NCI-H1436 treated with DMSO at 0.1 percent for 48 hours (cell line): ENCODE data around the gene SLC5A9.
"Not testable (repeated sequence)": the region's sequence is repeated elsewhere in the genome, so short reads cannot be mapped to it uniquely, and the experiment has no call there.

Experiments used
- DNase-seq: peaks from one replicate; lab custom pipeline; 2025; lab: John Stamatoyannopoulos, UW

SLC5A9 gene

DNA sequence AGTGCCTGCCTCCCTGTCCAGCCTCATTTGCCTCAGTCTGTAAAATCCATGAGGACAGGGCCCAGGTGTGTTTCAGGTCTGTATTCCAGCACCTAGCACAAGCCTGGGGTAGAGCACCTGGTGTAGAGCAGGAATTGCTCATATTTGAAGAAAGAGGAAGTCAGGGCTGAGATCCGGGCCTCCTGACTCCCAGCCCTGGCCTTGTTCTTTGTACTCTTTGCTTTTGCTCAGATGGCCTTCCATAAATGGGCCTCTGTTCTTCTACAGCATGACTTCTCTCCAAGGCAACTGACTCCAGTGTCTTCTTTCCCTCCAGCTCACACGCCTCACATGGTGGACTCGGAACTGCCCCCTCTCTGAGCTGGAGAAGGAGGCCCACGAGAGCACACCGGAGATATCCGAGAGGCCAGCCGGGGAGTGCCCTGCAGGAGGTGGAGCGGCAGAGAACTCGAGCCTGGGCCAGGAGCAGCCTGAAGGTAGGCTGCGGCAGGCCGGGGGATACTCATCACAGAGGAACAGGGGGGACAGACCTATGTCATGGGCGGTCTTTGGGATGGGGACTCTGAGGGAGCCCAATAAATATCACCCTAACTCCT is 19.7 kb downstream of the SLC5A9 start:
- DNase-seq = no peak

DNA sequence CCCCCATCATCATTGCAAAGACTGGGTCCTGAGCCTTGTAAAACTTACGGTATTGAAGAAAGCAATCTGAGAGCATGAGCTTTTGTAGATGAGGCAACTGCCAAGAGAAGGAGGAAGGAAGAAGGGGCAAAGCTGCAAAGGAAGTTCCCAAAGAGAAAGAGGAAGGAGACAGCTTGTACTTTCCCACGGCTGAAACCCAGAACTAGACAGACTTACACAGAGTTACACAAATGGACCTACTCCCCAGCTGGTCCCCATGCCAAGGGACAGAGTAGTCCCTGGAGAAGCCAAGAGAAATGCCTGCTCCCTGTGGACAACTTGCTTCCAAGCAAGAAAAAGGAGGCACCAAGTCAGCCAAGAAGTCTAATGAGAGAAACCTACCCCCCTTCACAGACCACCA is 22.6 kb downstream of the SLC5A9 start:
- no peak for DNase-seq

DNA sequence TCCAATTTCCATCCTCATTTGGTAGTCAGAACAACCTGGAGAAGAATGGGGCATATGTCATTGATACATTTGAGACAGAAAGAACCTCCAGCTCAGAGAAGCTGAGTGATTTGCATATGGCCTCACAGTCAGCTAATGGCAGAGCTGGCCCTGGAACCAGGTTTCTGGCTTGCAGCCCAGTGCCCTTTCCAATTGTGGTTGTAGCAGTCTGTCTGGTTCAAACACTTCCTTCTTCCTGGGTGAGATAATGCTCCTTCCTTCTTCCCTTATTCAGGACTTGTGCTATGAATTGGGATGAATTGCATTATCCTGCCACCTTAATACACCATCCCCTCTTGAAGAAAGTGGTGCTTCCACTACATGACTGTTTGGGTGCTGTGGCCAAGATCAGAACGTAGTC is 24.2 kb downstream of the SLC5A9 start:
- DNase-seq = no peak

DNA sequence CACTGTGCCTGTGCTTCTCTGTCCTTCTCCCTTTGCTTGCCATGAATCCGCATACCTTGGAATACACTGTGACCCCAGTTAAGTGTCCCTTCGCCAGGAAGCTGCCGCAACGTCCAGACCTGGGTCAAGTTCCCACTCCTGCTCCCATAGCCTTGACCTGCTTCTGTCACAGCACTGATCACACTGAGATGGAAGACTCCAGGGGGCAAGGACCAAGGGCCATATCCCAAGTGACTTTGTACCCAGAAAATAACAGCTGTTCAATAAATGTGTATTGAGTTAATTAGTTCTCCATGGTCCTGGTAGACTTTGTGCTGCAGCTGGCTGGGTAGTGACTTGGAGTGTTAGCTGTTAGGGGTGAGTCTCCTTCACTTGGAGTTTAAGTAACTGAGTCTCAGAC is 25.8 kb downstream of the SLC5A9 start:
- no peak for DNase-seq

DNA sequence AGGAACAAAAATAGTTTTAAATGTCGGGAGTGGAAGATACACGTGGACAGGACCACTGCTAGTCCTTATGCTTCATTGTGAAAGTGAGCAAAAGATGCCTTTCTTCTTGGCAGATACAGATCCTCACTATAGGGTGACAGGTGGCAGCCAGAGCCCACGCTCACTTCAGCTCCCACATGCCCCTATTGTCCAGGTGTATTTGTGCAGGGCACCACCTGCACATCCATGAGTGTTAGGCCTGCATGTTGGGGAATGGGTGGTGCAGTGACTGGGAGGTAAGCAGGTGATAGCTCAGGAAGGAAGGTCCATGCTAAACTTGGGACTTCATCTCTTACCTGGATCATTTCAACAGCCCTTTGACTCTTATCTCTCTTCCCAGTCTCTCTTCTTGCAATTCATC is 27.4 kb downstream of the SLC5A9 start:
- no peak for DNase-seq

DNA sequence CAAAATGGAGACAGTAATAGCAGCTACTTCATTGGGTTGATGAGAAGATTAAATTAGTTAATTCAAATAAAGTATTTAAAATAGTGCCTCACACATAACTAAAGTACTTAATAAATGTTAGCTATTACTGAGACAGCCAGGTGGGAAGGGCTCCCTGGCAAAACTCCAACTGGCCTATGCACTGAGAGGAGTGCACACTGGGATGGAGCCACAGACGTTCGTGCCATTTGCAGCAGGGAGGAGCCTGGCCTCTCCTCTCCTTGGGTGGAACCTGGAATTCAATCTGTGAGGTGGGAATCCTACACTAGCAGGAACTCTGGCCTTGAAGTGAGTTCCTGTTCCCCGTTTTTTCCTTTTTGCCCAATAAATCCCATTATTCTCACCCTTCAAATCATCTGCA is 28.1 kb downstream of the SLC5A9 start:
- no peak for DNase-seq

DNA sequence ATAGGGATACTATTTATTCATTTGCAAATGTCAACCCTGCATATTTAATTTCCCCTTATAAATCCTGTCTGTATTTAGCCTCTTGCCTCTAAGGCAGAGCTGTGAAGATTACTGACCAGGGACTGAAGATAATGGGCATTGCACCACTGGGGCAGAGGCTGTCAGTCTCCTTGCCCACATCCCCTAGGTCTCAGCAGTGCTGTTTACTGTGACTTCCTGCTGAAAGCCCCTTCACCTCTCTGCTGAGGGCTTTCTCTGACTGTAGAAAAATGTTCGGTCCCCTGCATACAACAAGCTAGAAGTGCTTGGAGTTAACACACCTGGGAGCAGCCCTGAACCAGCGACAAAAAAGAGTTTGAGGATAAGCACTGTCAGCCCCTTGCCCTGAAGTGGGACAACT is 28.8 kb downstream of the SLC5A9 start:
- DNase-seq = no peak

DNA sequence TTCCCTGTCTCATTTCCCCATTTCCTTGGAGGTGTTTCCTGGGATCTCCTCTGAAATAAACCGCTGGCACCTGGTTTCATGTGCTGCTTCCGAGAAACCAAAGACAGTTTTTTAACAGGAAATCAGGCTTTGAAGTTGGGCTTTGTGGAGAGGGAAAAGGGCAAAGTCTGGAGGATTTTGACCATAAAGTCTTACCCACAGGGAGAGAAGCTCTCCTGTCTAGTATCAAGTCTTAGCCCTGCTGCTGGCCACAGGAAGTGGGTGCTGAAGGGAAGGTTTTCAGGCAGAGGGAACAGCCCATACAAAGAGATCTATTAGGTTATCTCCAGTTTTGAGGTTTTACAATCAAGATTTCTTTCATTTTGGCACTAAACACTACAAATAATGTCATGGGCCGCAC is 29.3 kb downstream of the SLC5A9 start:
- DNase-seq = no peak

DNA sequence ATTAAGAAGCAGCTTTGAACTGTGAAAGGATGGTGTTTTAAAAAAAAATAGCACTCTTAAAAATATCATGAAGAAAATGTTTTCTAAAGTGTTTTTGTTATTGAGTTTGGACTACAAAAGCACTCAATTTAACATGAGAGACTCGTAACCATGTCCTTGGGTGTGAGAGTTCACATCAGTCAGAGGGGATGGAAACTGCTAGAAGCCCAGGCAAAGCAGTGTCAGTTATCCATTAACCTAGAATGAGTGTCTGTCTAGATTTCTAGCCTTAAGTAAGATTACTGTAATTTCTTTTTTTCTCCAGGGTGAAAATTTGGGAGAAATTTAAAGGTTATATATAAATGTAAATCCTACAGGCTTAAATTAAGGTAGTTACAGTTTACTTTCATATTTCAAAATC is 31.7 kb downstream of the SLC5A9 start:
- no peak for DNase-seq

DNA sequence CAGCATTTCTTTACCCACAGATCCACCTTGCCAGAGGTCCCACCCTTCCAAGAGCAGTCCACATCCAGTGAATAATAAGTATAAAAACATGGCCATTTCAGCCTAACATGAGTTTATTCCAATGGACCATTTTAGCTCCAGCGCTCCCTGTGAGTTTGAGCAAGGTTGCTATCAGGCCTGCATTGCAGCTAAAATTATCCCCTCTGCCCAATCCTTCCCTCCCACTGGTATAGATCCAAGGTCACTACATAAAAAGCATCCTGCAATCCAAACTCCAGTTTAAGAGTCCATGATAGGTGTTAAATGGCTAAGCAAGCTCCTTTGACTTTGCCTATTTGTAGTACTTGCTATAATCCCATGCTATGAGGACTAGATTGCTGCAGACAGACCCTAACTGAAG is 35.6 kb downstream of the SLC5A9 start:
- no peak for DNase-seq

DNA sequence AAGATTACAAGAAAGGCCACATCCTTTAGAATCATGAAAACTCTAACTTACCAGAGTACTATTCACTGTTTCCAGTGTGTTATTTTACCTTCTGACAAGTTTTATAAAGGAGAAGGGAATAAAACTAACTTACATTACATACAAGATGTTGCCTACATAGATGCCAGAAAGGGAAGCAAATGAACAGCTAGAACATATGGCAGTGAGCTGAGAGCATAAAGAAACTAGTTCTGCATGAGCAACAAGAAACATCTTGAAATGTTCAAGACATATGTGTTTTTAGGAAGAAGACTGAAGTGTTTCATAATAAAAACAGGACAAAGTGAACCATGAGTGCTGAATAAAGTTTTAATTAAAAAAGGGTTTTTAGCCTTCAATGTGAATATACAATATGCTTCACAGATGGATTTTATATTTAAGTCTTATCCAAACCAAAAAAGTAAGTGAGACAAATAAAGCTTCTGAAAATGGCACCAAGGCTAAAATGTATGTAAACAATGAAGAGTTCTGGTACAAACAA is 39.4 kb downstream of the SLC5A9 start:
- no peak for DNase-seq

DNA sequence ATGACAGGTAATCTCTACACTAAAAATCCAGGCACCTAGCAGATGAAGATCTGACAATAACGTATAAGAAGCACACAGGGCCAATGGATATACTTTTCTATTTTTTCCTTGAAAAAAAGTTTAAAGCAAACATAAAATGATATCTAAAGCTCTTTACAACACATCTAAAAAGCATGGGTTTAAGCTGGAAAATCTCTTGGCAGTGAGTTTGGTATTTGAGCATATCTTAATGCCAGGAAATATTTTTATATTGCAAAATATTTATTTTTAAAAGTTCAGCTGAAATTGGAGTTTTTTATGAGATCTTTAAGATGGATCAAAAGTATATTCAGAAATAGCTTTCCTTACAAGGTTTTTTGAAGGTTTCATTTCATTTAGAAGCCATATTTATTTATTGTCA is 40.5 kb downstream of the SLC5A9 start:
- no peak for DNase-seq

DNA sequence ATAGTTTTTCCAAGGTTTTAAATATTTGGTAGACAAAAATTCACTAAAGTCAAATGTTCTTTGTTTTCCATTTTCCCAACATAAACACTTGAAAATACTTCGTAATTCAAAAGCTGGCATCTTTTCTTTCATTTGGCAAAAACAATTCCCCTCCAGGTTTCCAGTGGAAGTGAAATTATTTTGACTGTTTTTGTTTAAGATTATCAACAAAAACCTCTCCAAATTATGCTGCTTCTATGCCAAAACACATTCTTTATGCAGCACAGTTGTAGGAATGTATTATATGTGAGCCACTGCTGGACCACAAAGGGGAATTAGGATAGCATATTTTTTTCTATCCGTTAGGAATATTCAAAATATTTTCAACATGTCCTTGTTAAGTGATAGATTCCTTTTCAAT is 44.1 kb downstream of the SLC5A9 start:
- no peak for DNase-seq

DNA sequence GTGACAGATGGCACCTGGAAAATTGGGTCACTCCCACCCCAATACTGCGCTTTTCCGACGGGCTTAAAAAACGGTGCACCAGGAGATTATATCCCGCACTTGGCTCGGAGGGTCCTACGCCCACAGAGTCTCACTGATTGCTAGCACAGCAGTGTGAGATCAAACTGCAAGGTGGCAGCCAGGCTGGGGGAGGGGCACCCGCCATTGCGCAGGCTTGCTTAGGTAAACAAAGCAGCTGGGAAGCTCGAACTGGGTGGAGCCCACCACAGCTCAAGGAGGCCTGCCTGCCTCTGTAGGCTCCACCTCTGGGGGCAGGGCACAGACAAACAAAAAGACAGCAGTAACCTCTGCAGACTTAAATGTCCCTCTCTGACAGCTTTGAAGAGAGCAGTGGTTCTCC is 54.9 kb downstream of the SLC5A9 start:
- not testable (repeated sequence) for DNase-seq

DNA sequence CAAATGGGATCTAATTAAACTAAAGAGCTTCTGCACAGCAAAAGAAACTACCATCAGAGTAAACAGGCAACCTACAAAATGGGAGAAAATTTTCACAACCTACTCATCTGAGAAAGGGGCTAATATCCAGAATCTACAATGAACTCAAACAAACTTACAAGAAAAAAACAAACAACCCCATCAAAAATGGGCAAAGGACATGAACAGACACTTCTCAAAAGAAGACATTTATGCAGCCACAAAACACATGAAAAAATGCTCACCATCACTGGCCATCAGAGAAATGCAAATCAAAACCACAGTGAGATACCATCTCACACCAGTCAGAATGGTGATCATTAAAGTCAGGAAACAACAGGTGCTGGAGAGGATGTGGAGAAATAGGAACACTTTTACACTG is 59.8 kb downstream of the SLC5A9 start:
- DNase-seq = not testable (repeated sequence)

DNA sequence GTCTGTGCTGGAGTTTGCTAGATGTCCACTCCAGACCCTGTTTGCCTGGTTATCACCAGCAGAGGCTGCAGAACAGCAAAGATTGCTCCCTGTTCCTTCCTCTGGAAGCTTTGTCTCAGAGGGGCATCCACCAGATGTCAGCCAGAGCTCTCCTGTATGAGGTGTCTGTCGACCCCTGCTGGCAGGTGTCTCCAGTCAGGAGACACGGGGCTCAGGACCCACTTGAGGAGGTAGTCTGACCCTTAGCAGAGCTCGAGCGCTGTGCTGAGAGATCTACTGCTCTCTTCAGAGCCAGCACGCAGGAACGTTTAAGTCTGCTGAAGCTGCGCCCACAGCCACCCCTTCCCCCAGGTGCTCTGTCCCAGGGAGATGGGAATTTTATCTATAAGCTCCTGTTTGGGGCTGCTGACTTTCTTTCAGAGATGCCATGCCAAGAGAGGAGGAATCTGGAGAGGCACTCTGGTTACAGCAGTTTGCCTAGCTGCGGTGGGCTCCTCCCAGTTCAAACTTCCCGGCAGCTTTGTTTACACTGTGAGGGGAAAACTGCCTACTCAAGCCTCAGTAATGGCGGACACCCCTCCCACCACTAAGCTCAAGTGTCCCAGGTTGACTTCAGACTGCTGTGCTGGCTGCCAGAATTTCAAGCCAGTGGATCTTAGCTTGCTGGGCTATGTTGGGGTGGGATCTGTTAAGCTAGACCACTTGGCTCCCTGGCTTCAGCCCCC is 62.3 kb downstream of the SLC5A9 start:
- DNase-seq = not testable (repeated sequence)

DNA sequence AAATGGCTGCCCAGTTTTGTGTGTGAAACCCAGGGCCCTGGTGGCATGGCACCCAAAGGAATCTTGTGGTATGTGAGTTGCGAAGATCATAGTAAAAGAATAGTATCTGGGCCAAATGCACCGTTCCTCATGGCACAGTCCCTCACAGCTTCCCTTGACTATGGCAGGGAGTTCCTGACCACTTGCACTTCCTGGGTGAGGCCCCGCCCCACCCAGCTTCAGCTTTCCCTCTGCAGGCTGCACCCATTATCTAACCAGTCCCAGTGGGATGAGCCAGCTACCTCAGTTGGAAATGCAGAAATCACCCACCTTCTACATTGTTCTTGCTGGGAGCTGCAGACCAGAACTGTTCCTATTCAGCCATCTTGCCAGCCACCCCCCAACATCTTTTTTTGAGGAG is 63.0 kb downstream of the SLC5A9 start:
- DNase-seq = no peak

DNA sequence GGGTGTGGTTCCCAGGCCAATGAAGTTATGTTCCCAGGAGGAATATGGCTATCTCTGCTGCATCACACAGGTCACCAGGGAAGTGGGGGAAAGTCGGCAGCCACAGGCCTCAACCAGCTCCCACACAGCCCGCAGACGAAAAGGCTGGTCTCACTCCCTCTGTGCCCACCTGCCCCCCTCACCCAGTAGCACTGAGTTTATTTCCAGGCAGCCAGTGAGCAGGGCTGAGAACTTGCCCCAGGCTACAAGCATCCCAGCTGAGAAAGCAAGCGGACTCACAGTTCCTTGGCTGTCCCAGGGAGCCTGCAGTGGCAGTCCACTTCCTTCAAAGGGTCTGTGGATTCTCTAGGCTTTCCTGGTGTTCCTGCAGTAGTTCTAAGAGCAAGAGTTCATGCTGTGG is 68.9 kb downstream of the SLC5A9 start:
- DNase-seq = no peak

DNA sequence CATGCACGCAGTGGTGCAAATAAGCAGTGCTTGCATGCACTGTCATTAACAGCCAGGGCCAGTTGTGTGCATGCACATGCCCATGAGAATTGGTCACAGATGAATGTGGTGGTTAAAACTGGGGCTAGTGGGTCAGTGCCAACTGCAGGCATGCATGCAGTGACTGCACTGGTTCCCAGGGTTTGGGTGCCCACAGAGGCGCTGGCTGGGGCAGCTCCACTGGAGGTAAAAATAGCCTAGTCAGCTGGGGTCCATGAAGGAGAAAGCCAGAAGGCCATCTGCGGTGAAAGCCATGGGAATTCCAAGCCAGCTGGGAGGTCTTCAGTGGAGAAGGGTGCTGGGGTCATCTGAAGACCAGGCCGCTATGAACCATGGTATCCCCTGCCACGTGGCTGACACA is 70.2 kb downstream of the SLC5A9 start:
- DNase-seq = no peak

DNA sequence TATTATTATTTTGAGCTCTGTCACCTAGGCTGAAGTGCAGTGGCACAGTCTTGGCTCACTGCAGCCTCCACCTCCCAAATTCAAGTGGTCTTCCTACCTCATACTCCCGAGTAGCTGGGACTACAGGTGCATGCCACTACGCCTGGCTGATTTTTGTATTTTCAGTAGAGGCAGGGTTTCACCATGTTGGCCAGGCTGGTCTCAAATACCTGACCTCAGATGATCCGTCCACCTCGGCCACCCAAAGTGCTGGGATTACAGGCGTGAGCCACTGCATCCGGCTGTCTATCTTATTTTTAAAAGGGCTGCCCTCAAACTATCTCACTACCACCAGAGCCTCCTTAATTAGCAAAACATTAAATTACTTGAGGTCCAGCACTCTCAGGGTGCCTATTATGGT is 71.6 kb downstream of the SLC5A9 start:
- not testable (repeated sequence) for DNase-seq

DNA sequence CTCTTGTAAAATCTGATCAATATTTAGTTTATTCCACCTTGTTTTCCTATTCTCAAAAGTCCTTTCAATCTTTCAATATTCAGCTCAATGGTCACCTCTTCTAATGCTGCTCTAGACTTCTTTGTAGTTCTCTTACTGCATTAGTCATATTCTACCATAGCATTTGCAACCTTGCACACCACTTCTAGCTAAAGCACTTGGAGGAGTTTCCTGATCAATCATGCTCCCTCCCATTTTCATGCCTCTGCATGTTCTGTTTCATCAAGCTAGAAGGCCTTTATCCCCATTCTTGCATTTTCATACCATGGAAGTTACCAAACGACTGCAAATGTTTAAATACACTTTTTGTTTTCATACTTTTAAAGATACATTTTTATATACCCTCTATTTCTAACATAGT is 72.1 kb downstream of the SLC5A9 start:
- no peak for DNase-seq
